HL-60 (cell line): ENCODE measurements around the gene ZNF302.

Source experiments
- CTCF ChIP-seq: IDR thresholded peaks from one replicate; pipeline ENCODE4 v1.5.1; 2011; ENCODE audit warnings: low read length, control low read depth, inconsistent platforms; ENCODE audit not compliant: insufficient read depth
- GABPA ChIP-seq: IDR thresholded peaks from 2 replicates; pipeline ENCODE4 v1.6.1; 2012; ENCODE audit warnings: low read depth
- POLR2AphosphoS5 ChIP-seq: IDR thresholded peaks from 2 replicates; pipeline ENCODE4 v1.6.1; 2012; ENCODE audit warnings: low read depth

DNA sequence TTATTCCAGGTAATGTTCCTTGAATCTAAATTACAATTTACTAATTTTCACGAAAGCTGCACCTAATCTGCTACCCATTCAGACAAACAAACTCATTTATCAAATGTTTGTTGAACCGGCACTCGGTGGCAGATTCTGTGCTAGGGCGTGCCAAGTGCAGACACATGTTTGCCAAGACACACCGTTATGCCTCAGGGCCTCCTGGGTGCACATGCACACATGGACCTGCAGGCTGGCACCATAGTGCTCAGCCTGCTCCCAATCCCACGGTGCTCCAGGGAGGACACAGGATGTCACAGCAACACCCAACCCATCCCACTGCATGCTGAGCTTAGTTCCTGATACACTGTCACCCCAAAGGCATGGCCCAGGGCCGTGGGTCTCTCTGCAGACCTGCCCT lies 8.2 kb upstream of the ZNF302 start:
- no peak for TF ChIP-seq CTCF
- no peak for TF ChIP-seq GABPA
- no peak for TF ChIP-seq POLR2AphosphoS5
